HG03378 (cell line): Measurements from ENCODE around the gene MAGI2.

ENCODE experiments used
- ATAC-seq: cut with Tn5 transposase; IDR thresholded peaks from one replicate; pipeline ENCODE4 v1.9.1; 2021; ENCODE audit warnings: mild to moderate bottlenecking, moderate library complexity; ENCODE audit not compliant: unreplicated experiment

MAGI2 gene

DNA sequence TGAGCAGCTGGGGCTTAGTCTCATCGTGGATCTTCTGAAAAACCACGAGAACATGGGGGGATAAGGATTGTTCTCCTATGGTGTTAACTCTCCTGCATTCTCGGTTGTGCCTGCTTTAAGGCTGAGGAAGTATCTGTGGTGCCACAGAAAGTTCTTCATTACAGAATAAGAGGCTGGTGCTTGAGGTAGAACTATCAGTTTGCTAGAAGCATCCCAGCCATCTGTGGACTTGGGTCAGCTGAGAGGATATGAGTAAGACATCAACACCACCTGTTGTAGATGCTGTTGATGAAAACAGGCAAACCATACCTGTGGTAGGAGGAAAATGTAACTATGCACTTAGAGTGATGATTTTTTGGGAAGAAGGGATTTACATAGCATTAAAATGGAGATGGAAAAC is 1238.3 kb downstream of the MAGI2 start:
- ATAC-seq, result no peak

DNA sequence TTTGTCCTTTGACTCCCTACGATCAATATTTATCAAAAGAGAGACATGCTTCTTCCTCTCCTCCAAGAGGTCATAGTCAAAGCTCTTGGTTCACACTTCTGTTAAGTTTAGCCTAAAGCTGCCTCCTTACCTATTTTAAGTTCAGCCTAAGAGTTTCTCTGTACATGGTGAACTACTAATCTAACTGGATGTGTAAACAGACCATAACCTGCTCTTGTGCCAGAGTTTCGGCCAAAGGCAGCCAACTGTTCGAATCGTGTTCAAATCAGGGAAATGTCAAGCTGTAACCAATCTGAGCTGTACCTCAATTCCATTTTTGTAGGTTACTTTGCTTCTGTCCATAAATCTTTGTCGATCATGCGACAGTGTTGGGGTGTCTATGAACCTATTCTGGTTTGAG is 1240.1 kb downstream of the MAGI2 start:
- ATAC-seq, result no peak

DNA sequence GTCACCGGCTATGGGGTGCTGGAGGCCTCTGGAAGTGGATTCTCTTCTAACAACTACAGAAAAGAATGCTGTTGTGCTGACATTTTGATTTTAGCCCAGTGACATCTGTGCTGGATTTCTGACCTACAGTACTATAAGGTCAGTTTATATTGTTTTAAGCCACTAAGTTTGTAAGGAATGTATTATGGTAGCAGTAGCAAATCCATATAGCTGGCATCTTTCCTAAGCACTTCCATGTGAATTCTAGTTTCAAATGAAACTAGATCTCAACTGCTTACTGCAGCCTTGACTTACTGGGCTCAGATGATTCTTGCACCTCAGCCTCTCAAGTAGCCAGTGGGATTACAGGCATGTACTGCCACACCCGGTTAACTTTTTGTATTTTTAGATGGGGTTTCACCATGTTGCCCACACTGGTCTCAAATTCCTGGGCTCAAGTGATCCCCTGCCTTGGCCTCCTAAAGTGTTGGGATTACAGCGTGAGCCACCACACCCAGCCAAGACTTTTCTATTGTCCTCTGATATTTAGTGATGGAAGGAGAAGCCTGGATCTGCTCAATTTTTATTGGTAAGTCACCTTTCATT is 1240.9 kb downstream of the MAGI2 start:
- no peak for ATAC-seq

- no peak for ATAC-seq
Observed at GRCh38 chr7:78207269-78207668, 1246.2 kb downstream of the MAGI2 start.

DNA sequence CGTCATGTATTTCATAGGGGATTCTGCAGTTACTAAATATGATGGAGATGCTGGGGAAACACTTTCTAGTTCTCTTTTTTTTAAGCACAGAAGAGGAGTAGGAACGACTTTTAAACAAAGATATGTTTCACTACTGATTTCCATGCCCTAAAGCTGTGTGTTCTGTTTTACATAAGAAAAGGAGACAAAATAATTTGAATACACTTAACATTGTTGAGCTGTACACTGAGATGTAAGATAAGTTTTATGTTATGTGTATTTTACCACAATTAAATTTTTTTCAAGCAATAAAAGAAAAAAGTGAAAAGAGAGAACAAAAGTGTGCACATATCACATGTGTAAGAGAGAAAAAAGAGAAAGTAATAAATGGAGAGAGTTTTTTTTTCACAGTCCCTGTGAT is 1246.7 kb downstream of the MAGI2 start:
- no peak for ATAC-seq

- ATAC-seq, result no peak
Observed at GRCh38 chr7:78203042-78203720, 1250.3 kb downstream of the MAGI2 start.

GRCh38 chr7:78198756-78199155 is 1254.7 kb downstream of the MAGI2 start:
- no peak for ATAC-seq

GRCh38 chr7:78197447-78197846 is 1256.0 kb downstream of the MAGI2 start:
- peak; percentile 72 for ATAC-seq

- ATAC-seq, result no peak
Observed at GRCh38 chr7:78195281-78195680, 1258.2 kb downstream of the MAGI2 start.

DNA sequence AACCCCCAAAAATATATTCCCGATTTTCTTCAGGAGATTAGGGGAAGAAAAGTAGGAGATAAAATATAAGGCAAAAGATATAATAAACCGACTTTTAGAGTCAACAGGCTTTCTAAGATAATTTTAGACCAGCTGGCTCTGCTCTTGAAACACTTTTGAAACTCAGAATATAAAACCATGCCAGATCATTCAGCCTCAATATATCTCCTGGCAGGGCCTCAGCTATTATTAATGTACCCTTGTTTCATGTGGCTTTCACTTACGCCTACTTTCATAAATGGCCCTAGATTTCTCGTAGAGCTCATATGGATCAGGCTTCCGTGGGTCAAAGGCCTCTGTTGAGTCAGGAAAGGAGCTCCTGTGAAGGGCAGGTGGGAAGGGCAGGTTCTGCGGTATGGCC is 1258.9 kb downstream of the MAGI2 start:
- no peak for ATAC-seq

GRCh38 chr7:78191475-78192079 is 1261.9 kb downstream of the MAGI2 start:
- no peak for ATAC-seq

GRCh38 chr7:78189762-78190161 is 1263.7 kb downstream of the MAGI2 start:
- ATAC-seq, result no peak

GRCh38 chr7:78185149-78185745 is 1268.2 kb downstream of the MAGI2 start:
- ATAC-seq, result no peak

- ATAC-seq, result no peak
Observed at GRCh38 chr7:78184299-78184698, 1269.2 kb downstream of the MAGI2 start.

- ATAC-seq, result no peak
Observed at GRCh38 chr7:78179827-78180477, 1273.5 kb downstream of the MAGI2 start.

DNA sequence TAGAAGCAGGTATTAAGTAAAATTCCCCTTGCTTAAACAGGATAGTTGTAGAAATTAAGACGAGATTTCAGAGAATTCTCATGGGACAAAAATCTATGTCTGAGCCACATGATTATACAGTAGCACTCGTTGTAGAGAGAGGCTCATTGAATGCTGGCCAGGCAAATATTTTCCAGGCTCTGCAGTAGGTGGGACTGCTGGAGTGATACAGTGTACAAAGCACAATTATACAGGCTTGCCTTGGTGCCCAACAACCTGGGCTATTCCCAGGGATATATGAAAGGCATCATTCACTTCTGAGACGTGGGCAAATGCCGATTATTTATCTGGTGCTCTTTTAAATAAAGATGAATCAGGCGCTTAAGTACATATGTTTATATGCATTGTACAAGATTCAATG is 1274.3 kb downstream of the MAGI2 start:
- ATAC-seq, result no peak

- ATAC-seq, result no peak
Observed at GRCh38 chr7:78178319-78178718, 1275.1 kb downstream of the MAGI2 start.

DNA sequence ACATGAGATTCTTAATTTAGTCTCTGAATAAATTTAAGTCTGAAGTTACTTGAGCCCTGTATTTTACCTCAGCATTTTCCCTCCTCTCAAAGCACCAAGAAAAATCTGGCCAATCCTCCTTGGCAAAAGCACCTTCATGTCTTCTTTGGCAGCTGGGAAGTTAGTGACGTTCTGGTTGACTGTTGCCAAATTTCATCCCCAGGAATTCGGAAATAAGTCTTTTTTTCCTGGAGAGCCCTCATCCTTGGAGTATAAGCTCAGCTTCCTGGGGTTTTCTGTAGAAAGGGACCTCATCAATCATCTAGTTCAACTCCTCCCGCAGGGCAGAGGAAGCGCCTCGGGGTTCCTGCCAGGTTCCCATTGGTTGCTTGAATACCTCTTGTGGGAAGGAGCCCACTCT is 1277.3 kb downstream of the MAGI2 start:
- no peak for ATAC-seq

DNA sequence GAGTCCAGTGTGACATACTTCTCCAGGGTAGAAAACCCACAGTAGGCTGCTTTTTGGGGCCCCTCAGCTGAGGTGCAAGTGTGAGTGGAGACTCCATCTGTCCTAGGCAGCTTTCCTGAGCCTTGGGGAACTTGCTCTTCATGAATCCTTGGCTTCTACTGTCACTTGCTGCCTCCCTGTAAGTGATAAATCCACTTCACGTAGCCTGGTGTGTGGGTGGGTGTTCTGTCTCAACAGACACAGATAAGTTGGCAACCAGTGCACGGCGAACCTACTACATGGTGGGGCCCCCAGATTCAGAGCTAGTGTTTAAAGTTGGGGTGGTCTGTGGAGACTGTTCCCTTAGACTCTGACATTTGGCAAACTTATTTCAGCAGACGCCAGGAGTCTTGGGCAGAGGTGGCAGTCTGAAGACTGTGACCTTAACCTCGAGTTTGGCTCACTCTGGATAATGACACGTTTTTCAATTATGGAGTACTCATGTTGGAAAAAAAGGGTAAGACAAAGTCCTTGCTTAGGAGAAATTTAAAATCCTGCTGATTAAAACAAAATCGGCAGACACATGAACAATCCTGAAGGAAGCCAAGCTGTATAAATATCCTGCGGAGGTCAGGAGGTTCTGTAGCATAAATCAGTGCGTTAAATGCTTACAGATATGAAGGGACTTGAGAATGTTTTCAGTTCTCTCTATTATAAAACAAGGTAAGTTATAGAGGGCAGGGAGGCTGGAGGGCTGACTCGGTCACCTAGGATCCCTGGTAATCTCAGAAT is 1278.0 kb downstream of the MAGI2 start:
- no peak for ATAC-seq

GRCh38 chr7:78173666-78174065 is 1279.8 kb downstream of the MAGI2 start:
- ATAC-seq, result no peak
